22Rv1 (cell line): ENCODE results near the gene C2CD4D.

Source experiments
- H3K27ac ChIP-seq: fragments of 450-650 bp; 2 replicates; pipeline ENCODE4 v1.5.1; 2017
- ZFX ChIP-seq: fragments of 450-650 bp; IDR thresholded peaks from 2 replicates; pipeline ENCODE4 v1.6.1; 2017; ENCODE audit warnings: antibody characterized with exemption, borderline replicate concordance
- TF ChIP-seq, protein P1 (sequence below): fragments of 450-650 bp; IDR thresholded peaks from 2 replicates; pipeline ENCODE4 v1.5.1; 2017; ENCODE audit warnings: mild to moderate bottlenecking

Gene C2CD4D

DNA sequence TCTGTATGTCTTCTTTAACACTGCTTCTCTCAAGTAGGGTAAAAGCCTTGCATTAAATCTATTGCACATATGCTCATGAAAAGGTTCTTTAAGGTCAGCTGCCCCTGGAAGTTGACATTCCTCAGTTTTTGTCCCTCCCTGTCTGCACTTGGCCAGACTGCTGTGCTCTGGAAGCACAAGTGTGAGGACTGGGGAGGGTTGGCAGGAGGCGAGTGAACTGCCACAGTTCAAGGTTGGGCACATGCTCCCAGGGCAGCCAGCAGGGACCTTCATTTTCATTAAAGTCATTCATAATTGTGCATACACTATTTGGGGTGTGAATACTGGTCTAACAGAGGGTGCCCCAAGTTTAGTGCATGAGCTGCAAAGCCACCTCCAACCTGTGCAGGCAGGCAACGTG, 24.8 kb upstream of the C2CD4D start:
- no peak for TF ChIP-seq ZFX
- TF ChIP-seq, protein P1, sequence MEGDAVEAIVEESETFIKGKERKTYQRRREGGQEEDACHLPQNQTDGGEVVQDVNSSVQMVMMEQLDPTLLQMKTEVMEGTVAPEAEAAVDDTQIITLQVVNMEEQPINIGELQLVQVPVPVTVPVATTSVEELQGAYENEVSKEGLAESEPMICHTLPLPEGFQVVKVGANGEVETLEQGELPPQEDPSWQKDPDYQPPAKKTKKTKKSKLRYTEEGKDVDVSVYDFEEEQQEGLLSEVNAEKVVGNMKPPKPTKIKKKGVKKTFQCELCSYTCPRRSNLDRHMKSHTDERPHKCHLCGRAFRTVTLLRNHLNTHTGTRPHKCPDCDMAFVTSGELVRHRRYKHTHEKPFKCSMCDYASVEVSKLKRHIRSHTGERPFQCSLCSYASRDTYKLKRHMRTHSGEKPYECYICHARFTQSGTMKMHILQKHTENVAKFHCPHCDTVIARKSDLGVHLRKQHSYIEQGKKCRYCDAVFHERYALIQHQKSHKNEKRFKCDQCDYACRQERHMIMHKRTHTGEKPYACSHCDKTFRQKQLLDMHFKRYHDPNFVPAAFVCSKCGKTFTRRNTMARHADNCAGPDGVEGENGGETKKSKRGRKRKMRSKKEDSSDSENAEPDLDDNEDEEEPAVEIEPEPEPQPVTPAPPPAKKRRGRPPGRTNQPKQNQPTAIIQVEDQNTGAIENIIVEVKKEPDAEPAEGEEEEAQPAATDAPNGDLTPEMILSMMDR: no peak
- no peak overlapping the region for H3K27ac ChIP-seq

DNA sequence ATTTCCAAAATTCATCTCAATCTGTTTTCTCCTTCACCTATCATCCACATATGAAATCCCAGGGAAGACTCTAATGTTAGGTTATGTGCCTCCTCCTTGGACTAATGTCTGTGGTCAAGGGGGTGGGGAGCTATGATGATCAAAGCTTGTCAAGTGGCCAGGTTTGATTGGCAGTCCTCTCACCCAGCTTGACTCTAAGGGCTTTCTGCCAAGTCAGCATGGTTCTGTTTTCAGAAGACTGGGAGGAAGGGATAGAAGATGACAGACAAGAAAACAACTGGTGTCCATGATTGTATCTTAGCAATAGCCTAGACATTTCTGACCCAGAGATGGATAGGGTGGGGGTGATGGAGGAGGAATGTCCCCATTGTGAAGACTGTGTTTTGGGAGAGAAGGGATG, 23.0 kb upstream of the C2CD4D start:
- TF ChIP-seq, protein P1: no peak
- no peak for TF ChIP-seq ZFX
- no peak overlapping the region for H3K27ac ChIP-seq

DNA sequence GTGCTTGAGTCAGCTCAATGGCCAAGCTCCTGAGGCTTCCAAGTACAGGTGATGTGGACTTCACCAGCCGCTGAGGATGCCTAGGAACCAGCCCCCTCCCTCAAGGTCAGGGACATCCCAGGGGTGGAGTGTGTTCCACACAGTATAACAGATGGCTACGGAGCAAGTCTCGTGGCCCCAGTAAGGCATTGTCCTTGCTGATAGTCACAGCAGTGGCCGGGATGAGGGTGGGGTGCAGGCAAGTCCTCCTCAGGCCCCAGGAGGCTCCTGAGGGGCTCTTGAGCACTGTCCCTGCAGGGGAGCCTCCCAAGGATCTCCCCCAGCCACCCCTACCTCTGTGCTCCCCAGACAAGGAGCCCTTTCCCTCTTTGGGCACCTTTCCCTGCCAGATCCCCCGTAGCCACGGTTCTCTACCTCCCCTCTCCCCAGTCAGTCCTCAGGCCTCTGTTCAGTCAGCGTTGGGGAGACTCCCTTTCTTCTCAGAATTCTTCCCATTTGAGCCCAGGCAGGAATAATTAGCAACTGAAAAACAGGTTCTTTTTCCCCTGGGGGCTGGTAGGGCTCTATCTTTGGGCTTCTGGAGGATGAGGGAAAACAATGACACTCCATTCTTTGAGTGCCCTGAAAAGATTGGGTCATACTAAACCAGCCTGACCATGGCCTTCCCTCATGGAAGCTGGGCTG, 21.0 kb upstream of the C2CD4D start:
- TF ChIP-seq, protein P1: no peak
- no peak overlapping the region for H3K27ac ChIP-seq

DNA sequence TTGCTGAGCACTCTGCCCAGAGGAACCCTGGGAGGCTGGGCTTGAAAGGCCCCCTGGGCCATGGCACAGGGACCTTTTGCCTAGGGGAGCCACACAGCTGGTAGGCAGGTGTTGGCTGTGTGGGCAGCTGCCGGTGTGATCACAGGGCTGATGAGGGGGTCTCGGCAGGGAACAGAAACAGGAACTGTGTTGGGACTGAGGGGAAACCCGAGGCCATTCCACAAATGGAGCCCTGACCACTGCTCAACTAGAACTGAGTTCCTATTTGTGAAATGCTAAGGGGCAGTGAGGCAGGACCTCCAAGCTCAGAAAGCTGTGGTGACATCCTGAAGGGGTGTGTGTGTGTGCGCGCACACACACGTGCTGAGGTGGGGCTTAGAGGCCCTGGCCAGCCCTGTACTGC, 20.3 kb upstream of the C2CD4D start:
- H3K27ac ChIP-seq: no peak overlapping the region
- TF ChIP-seq ZFX: no peak
- TF ChIP-seq, protein P1: no peak

DNA sequence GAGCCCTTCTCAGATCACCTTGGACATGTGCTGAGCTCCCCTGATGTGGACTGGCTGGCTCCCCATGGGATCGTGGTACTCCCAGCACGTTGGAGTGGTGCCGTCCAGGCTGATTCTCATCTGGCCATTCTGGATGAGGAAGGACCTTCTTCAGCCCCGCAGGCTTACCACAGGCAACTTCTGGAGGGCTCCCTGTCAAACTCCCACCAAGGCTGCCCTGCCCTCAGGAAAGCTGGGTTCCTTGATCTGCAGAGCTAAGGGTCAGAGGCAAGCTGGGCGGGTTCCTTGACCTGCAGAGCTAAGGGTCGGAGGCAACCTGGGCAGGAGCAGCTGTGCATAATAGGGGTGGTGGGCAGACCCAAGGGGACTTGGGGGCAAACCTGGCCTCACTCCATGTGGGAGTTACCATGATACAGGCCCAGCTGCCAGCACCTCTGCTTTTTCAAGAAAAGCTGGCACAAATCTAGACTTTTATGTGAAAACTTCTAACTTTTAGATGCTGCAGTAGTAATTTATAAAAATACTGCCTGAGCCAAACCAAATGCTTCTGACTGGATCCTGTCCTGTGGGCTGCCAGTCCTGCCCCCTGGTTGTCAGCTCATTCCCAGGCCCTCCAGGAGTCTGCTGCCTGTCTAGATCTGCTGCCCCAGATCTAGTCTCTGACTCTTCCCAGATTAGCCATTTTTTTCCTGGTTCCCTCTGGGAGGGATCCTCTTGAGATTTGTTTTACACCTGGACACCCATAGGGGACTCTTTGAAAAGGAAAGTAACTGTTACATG, 19.5 kb upstream of the C2CD4D start:
- no peak overlapping the region for H3K27ac ChIP-seq
- TF ChIP-seq, protein P1: no peak
- no peak for TF ChIP-seq ZFX

DNA sequence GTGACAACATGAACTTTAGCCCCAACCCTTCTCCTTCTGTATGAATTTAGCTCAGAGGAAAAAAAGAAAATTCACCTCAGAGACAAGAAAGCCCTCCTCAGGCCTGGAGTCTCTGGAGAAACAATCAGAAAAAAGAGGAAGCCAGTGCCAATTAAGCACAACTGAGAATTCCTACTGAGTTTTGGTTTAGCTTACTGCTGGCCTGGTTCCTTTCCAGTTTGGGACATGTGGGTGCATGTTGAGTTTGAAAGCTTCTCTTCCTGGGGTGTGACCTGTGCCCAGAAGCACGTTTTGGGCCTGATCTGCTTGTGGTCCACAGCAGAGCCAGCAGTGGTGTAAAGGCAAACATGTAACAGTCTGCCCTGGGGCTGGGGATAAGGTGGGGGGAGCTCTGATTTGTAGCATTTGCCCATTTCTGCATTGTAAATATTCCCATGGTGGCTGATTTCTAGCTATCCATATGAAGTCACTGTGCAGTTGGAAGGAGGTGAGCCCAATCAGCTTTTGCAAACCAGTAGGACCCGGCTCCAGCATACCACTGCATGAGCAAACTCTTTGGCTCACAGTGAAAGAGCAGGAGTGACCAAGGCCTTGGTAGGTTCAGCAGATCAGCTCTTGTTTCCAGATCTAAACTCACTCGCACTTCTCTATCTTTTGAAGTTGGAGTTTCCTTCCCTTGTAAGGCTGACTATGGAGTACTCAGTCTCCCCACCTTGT, 18.6 kb upstream of the C2CD4D start:
- TF ChIP-seq ZFX: no peak
- TF ChIP-seq, protein P1: no peak
- no peak overlapping the region for H3K27ac ChIP-seq
